ENCODE data around the gene PHF20. TPM values are rescaled to one million over a fixed set of nuclear protein-coding genes. Genes with fewer than 3 reads are reported as not detected.

The PHF20 gene
- total and polyA plus RNA-seq, 5 donors from 2014 or later = 87.3 to 159 (median 102) TPM

DNA sequence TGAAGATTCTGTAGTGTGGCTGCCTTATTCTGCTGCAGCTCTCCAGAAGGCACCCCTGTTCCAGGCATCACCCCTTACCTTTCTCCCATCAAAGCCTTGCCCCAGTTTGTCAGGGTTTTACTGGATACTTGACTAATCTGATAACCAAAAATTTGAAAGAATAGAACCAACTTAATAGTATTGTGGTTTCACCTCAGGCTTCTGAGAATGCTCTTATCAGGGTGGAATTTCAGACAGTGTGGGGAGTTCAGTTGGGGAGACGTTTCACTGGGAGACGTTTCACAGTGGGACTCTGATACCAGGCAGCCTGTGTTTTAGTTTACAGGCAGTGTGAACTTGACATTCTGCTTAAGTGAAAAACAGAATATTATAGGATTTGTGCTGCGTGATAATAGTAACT is 132.0 kb downstream of the PHF20 start:
- no peaks in the 10 kb centered on the region for H3K4me1 ChIP-seq (ENCODE audit: control insufficient read depth, insufficient read depth, low read length, poor library complexity, severe bottlenecking)
- DNase-seq (no peak), ATAC-seq (ENCODE audit: low read depth in 2 of 2) (no peak)
- no peak overlapping the region for H3K27ac Mint-ChIP-seq
- H3K4me1 Mint-ChIP-seq = peaks cover 15 to 27% (median 22%) of the 10 kb centered on the region in 4 donors
- no peak overlapping the region for H3K27ac ChIP-seq (ENCODE audit: insufficient read depth, low read length, poor library complexity, severe bottlenecking)
- H3K4me3 Mint-ChIP-seq = no peak overlapping the region
- no peaks in the 10 kb centered on the region for H3K27me3 Mint-ChIP-seq
- peaks cover 41% of the 10 kb centered on the region for H3K36me3 ChIP-seq (ENCODE audit: control insufficient read depth, insufficient read depth, low read length)
- no peaks in the 10 kb centered on the region for H3K27me3 ChIP-seq (ENCODE audit: control insufficient read depth, insufficient read depth, low read length)
- H3K4me3 ChIP-seq (ENCODE audit: low read depth, low read length) = no peak overlapping the region
- H3K36me3 Mint-ChIP-seq = peaks cover 21% of the 10 kb centered on the region
- no peaks in the 10 kb centered on the region for H3K9me3 ChIP-seq (ENCODE audit: control insufficient read depth in 2 of 2, low read length in 2 of 2)
- no peaks in the 10 kb centered on the region for H3K9me3 Mint-ChIP-seq

DNA sequence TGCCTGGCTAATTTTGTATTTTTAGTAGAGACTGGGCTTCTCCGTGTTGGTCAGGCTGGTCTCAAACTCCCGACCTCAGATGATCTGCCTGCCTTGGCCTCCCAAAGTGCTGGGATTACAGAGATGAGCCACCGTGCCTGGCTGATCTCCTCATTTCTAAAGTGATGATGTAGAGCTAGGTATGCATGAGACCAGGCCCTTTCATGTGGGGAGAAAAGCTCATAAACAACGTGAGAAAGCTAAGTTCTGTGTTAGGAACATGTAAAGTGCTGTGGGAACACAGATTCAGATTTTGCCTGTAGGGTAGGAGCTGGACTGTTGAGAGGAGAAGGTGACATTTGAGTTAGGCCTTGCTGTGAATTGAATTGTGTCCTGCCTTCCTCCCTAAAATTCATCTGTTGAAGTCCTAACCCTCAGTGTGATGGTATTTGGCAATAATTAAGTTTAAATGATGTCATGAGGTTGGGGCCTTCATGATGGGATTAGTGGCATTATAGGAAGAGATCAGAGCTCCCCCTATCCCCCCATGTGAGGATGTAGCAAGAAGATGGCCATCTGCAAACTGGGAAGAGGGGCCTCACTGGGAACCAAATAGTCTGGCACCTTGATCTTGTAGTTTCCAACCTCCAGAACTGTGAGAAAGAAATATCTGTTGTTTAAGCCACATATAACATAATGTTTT is 133.3 kb downstream of the PHF20 start:
- no peak for DNase-seq
- no peaks in the 10 kb centered on the region for H3K27me3 Mint-ChIP-seq
- H3K27ac ChIP-seq (ENCODE audit: insufficient read depth, low read length, poor library complexity, severe bottlenecking) = no peak overlapping the region
- ATAC-seq (ENCODE audit: low read depth in 2 of 2) = no peak
- H3K36me3 Mint-ChIP-seq = peaks cover 23% of the 10 kb centered on the region
- peaks cover 17 to 31% (median 23%) of the 10 kb centered on the region in 4 donors for H3K4me1 Mint-ChIP-seq
- H3K27ac Mint-ChIP-seq = peak overlapping the region; percentile 65 to 76 (median 68)
- H3K4me3 Mint-ChIP-seq = peak overlapping the region in 1 of 4 donors; percentile 18
- peaks cover 30% of the 10 kb centered on the region for H3K36me3 ChIP-seq (ENCODE audit: control insufficient read depth, insufficient read depth, low read length)
- no peaks in the 10 kb centered on the region for H3K9me3 Mint-ChIP-seq
- H3K4me3 ChIP-seq (ENCODE audit: low read depth, low read length) = no peak overlapping the region
- no peaks in the 10 kb centered on the region for H3K4me1 ChIP-seq (ENCODE audit: control insufficient read depth, insufficient read depth, low read length, poor library complexity, severe bottlenecking)
- H3K9me3 ChIP-seq (ENCODE audit: control insufficient read depth in 2 of 2, low read length in 2 of 2) = no peaks in the 10 kb centered on the region
- H3K27me3 ChIP-seq (ENCODE audit: control insufficient read depth, insufficient read depth, low read length) = no peaks in the 10 kb centered on the region

- Histone ChIP-seq H3K27me3 (ENCODE audit: control insufficient read depth, insufficient read depth, low read length) (no peaks in the 10 kb centered on the region), H3K36me3 (ENCODE audit: control insufficient read depth, insufficient read depth, low read length) (peaks cover 30% of the 10 kb centered on the region), H3K4me1 (ENCODE audit: control insufficient read depth, insufficient read depth, low read length, poor library complexity, severe bottlenecking) (no peaks in the 10 kb centered on the region), H3K4me3 (ENCODE audit: low read depth, low read length) (no peak overlapping the region), H3K9me3 (ENCODE audit: control insufficient read depth in 2 of 2, low read length in 2 of 2) (no peaks in the 10 kb centered on the region), H3K27ac (ENCODE audit: insufficient read depth, low read length, poor library complexity, severe bottlenecking) (no peak overlapping the region)
- no peaks in the 10 kb centered on the region for H3K9me3 Mint-ChIP-seq
- DNase-seq (no peak), ATAC-seq (ENCODE audit: low read depth in 2 of 2) (no peak)
- H3K4me1 Mint-ChIP-seq = peaks cover 16 to 29% (median 21%) of the 10 kb centered on the region in 4 donors
- peak overlapping the region in 1 of 3 donors; percentile 83 for H3K27ac Mint-ChIP-seq
- H3K27me3 Mint-ChIP-seq = no peaks in the 10 kb centered on the region
- peaks cover 26% of the 10 kb centered on the region for H3K36me3 Mint-ChIP-seq
- H3K4me3 Mint-ChIP-seq = no peak overlapping the region
Measured at GRCh38 chr20:35907017-35907701, 135.3 kb downstream of the PHF20 start.

- Histone ChIP-seq H3K27me3 (ENCODE audit: control insufficient read depth, insufficient read depth, low read length) (no peaks in the 10 kb centered on the region), H3K36me3 (ENCODE audit: control insufficient read depth, insufficient read depth, low read length) (peaks cover 34% of the 10 kb centered on the region), H3K27ac (ENCODE audit: insufficient read depth, low read length, poor library complexity, severe bottlenecking) (no peak overlapping the region), H3K9me3 (ENCODE audit: control insufficient read depth in 2 of 2, low read length in 2 of 2) (no peaks in the 10 kb centered on the region), H3K4me1 (ENCODE audit: control insufficient read depth, insufficient read depth, low read length, poor library complexity, severe bottlenecking) (no peaks in the 10 kb centered on the region), H3K4me3 (ENCODE audit: low read depth, low read length) (no peak overlapping the region)
- peak overlapping the region in 1 of 3 donors; percentile 50 for H3K27ac Mint-ChIP-seq
- peaks cover 33% of the 10 kb centered on the region for H3K36me3 Mint-ChIP-seq
- DNase-seq = no peak
- peaks cover 16 to 29% (median 21%) of the 10 kb centered on the region in 4 donors for H3K4me1 Mint-ChIP-seq
- no peaks in the 10 kb centered on the region for H3K27me3 Mint-ChIP-seq
- no peak overlapping the region for H3K4me3 Mint-ChIP-seq
- no peak for ATAC-seq (ENCODE audit: low read depth in 2 of 2)
- H3K9me3 Mint-ChIP-seq = no peaks in the 10 kb centered on the region
Measured at GRCh38 chr20:35908007-35908406, 136.2 kb downstream of the PHF20 start.

GRCh38 chr20:35909176-35909575 is 137.4 kb downstream of the PHF20 start:
- no peaks in the 10 kb centered on the region for H3K27me3 Mint-ChIP-seq
- no peak overlapping the region for H3K4me3 Mint-ChIP-seq
- H3K4me1 ChIP-seq (ENCODE audit: control insufficient read depth, insufficient read depth, low read length, poor library complexity, severe bottlenecking) = no peaks in the 10 kb centered on the region
- H3K27ac Mint-ChIP-seq = peak overlapping the region in 2 of 3 donors; percentile 44 to 50
- ATAC-seq (ENCODE audit: low read depth in 2 of 2) = no peak
- H3K9me3 ChIP-seq (ENCODE audit: control insufficient read depth in 2 of 2, low read length in 2 of 2) = no peaks in the 10 kb centered on the region
- peaks cover 16 to 26% (median 19%) of the 10 kb centered on the region in 4 donors for H3K4me1 Mint-ChIP-seq
- H3K36me3 Mint-ChIP-seq = peaks cover 41% of the 10 kb centered on the region
- H3K27ac ChIP-seq (ENCODE audit: insufficient read depth, low read length, poor library complexity, severe bottlenecking) = no peak overlapping the region
- H3K36me3 ChIP-seq (ENCODE audit: control insufficient read depth, insufficient read depth, low read length) = peaks cover 40% of the 10 kb centered on the region
- no peaks in the 10 kb centered on the region for H3K27me3 ChIP-seq (ENCODE audit: control insufficient read depth, insufficient read depth, low read length)
- no peaks in the 10 kb centered on the region for H3K9me3 Mint-ChIP-seq
- DNase-seq = no peak
- no peak overlapping the region for H3K4me3 ChIP-seq (ENCODE audit: low read depth, low read length)

- no peak for ATAC-seq (ENCODE audit: low read depth in 2 of 2)
- H3K4me3 ChIP-seq (ENCODE audit: low read depth, low read length) = no peak overlapping the region
- Mint-ChIP-seq H3K4me1 (peaks cover 16 to 24% (median 19%) of the 10 kb centered on the region in 4 donors), H3K27ac (peak overlapping the region in 1 of 3 donors; percentile 44), H3K9me3 (no peaks in the 10 kb centered on the region), H3K4me3 (no peak overlapping the region), H3K36me3 (peaks cover 43% of the 10 kb centered on the region), H3K27me3 (no peaks in the 10 kb centered on the region)
- H3K9me3 ChIP-seq (ENCODE audit: control insufficient read depth in 2 of 2, low read length in 2 of 2) = no peaks in the 10 kb centered on the region
- peaks cover 43% of the 10 kb centered on the region for H3K36me3 ChIP-seq (ENCODE audit: control insufficient read depth, insufficient read depth, low read length)
- H3K27me3 ChIP-seq (ENCODE audit: control insufficient read depth, insufficient read depth, low read length) = no peaks in the 10 kb centered on the region
- H3K27ac ChIP-seq (ENCODE audit: insufficient read depth, low read length, poor library complexity, severe bottlenecking) = no peak overlapping the region
- DNase-seq = no peak
- no peaks in the 10 kb centered on the region for H3K4me1 ChIP-seq (ENCODE audit: control insufficient read depth, insufficient read depth, low read length, poor library complexity, severe bottlenecking)
Measured at GRCh38 chr20:35909796-35910195, 138.0 kb downstream of the PHF20 start.

- Histone ChIP-seq H3K36me3 (ENCODE audit: control insufficient read depth, insufficient read depth, low read length) (peaks cover 44% of the 10 kb centered on the region), H3K9me3 (ENCODE audit: control insufficient read depth in 2 of 2, low read length in 2 of 2) (no peaks in the 10 kb centered on the region), H3K4me3 (ENCODE audit: low read depth, low read length) (no peak overlapping the region), H3K4me1 (ENCODE audit: control insufficient read depth, insufficient read depth, low read length, poor library complexity, severe bottlenecking) (no peaks in the 10 kb centered on the region), H3K27ac (ENCODE audit: insufficient read depth, low read length, poor library complexity, severe bottlenecking) (no peak overlapping the region), H3K27me3 (ENCODE audit: control insufficient read depth, insufficient read depth, low read length) (no peaks in the 10 kb centered on the region)
- no peaks in the 10 kb centered on the region for H3K9me3 Mint-ChIP-seq
- H3K4me3 Mint-ChIP-seq = no peak overlapping the region
- ATAC-seq (ENCODE audit: low read depth in 2 of 2) (no peak), DNase-seq (no peak)
- H3K27ac Mint-ChIP-seq = no peak overlapping the region
- peaks cover 16 to 22% (median 19%) of the 10 kb centered on the region in 4 donors for H3K4me1 Mint-ChIP-seq
- H3K36me3 Mint-ChIP-seq = peaks cover 39% of the 10 kb centered on the region
- no peaks in the 10 kb centered on the region for H3K27me3 Mint-ChIP-seq
Measured at GRCh38 chr20:35910254-35910653, 138.4 kb downstream of the PHF20 start.
